Bone marrow (tissue), 2 donors: Measurements from ENCODE around the gene ZNF443.
"Not testable (repeated sequence)": the region's sequence is repeated elsewhere in the genome, so short reads cannot be mapped to it uniquely, and the experiment has no call there.

Experiments
- DNase-seq, 2 donors: peaks; one replicate each; lab custom pipeline; 2025; lab: John Stamatoyannopoulos, UW

The ZNF443 gene

DNA sequence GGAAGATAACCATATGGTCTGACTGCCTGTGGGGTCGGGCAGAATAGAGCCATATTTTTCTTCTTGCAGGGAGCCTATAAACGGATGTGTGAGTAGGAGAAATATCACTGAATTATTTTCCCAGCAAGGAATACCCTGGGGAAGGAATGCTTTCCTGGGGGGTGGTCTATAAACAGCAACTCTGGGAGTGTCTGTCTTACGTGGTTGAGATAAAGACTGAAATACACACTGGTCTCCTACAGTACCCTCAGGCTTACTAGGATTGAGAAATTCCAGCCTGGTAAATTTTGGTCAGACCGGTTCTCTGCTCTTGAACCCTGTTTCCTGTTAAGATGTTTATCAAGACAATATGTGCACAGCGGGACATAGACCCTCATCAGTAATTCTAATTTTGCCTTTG is 23.5 kb downstream of the ZNF443 start:
- DNase-seq: not testable (repeated sequence)

- DNase-seq: no peak
Measured at GRCh38 chr19:12411893-12412292, 28.9 kb downstream of the ZNF443 start.

- DNase-seq: peak; percentile 89 to 93
Measured at GRCh38 chr19:12400633-12401502, 40.0 kb downstream of the ZNF443 start, which contains the start of gene ZNF799. TSS of gene ZNF799 (minus strand) at chr19:12401271. CDS start at chr19:12401070, 201 bp downstream.

DNA sequence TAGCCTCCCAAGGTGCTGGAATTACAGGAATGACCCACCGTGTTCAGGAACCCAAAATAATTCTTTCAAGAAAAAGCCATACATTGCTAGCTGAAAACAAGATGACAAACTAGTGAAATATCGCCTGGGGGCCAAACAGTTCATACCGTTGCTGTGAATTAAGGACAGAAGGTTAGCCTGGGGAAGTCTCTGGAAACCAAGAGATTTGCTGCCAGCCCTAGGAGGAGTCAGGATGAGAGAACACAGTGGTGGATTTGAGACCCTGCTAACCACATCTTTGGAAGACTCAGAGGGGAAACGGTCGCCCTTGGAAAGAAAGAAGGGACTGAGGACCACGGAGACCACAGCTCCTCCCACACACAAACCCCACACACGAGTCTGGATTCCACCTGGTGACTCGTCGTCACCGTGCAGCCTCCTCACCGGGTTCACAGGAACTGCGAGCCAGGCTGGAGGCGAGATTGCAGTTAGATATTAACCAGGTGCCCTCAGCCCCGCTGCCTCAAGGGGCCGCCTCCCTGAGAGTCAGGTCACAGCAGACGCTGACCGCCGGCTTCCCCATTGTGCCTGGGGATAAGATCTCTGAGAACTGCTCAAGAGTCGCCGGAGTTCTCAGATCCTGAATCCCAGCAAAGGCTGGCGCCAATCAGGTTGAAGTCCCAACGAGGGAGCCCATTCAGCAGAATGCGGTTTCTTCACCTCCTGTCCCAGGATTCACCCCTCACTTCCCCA is 40.8 kb downstream of the ZNF443 start:
- not testable (repeated sequence) for DNase-seq

- DNase-seq: not testable (repeated sequence)
Measured at GRCh38 chr19:12391148-12391547, 49.7 kb downstream of the ZNF443 start.

DNA sequence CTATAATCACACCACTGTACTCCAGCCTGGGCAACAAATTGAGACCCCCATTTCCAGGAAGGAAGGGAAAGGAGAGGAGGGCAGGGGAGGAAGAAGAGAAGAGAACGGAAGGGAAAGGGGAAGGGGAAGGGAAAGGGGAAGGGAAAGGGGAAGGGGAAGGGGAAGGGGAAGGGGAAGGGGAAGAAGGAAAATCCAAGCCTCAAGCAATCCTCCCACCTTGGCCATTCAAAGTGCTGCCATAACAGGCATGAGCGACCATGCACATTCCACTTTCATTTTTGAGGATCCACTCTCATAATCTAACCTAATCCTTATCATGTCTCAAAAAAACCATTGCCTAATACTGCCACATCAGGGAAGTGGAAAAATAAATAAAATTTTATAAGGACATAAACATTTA is 54.5 kb downstream of the ZNF443 start:
- DNase-seq: not testable (repeated sequence)

- DNase-seq: no peak
Measured at GRCh38 chr19:12380444-12380737, 60.4 kb downstream of the ZNF443 start.

GRCh38 chr19:12379732-12380443 is 60.9 kb downstream of the ZNF443 start:
- DNase-seq: no peak
